IMR-90 (cell line): Measurements from ENCODE around the gene PI4K2B. TPM values are rescaled to one million over a fixed set of nuclear protein-coding genes. Genes with fewer than 3 reads are reported as not detected.

Experiments
- ATAC-seq: fragments of 200-7000 bp; cut with Tn5 transposase; 2 replicates; pipeline ENCODE4 v1.9.1; 2020; ENCODE audit warnings: low read depth, mild to moderate bottlenecking, moderate library complexity
- BruUV-seq: library from RNA; stranded (reverse); fragments of 400-500 nt; replicated peaks from 2 replicates; lab custom pipeline; 2021; lab: Mats Ljungman, UMichigan
- CTCF ChIA-PET: fragments of 300-600 bp; formaldehyde crosslinking; extraction: SDS; loops from one replicate; lab custom pipeline; 2021; ENCODE audit warnings: antibody characterized with exemption; lab: Yijun Ruan, JAX
- POLR2A ChIA-PET: fragments of 300-600 bp; sonication (Branson Sonifier 250); formaldehyde crosslinking; loops from one replicate; lab custom pipeline; 2022; ENCODE audit warnings: antibody characterized with exemption; ENCODE audit not compliant: unreplicated experiment; lab: Charles Lee
- DNase-seq: peaks from one replicate; pipeline ENCODE4 v3.0.0; 2013
- H2AFZ ChIP-seq: replicated peaks from 2 replicates; pipeline ENCODE3; 2013; ENCODE audit warnings: low read length, mild to moderate bottlenecking; ENCODE audit not compliant: poor library complexity
- H2AK5ac ChIP-seq: 2 replicates; pipeline ENCODE4 v1.6.1; 2013; ENCODE audit warnings: low read depth, low read length, inconsistent platforms
- H2AK9ac ChIP-seq: replicated peaks from 2 replicates; pipeline ENCODE3; 2013; ENCODE audit warnings: mild to moderate bottlenecking, low read depth, low read length, moderate library complexity; ENCODE audit not compliant: poor library complexity
- H2BK120ac ChIP-seq: 2 replicates; pipeline ENCODE4 v1.6.1; 2013; ENCODE audit warnings: low read depth, low read length, inconsistent platforms
- H2BK15ac ChIP-seq: 3 replicates; pipeline ENCODE4 v1.6.1; 2013; ENCODE audit warnings: low read depth, low read length, inconsistent platforms
- H2BK20ac ChIP-seq: 2 replicates; pipeline ENCODE4 v1.6.1; 2013; ENCODE audit warnings: low read depth, mild to moderate bottlenecking, inconsistent platforms, low read length, moderate library complexity
- H2BK5ac ChIP-seq: 2 replicates; pipeline ENCODE4 v1.6.1; 2013; ENCODE audit warnings: mild to moderate bottlenecking, low read depth, low read length, inconsistent platforms; ENCODE audit not compliant: poor library complexity, severe bottlenecking
- H3K14ac ChIP-seq: replicated peaks from 2 replicates; pipeline ENCODE4 v1.6.1; 2013; ENCODE audit warnings: low read depth, low read length, inconsistent platforms
- H3K18ac ChIP-seq: 2 replicates; pipeline ENCODE4 v1.6.1; 2013; ENCODE audit warnings: low read depth, low read length, control low read depth
- H3K23ac ChIP-seq: 2 replicates; pipeline ENCODE4 v1.6.1; 2013; ENCODE audit warnings: low read depth, low read length, inconsistent platforms
- H3K27ac ChIP-seq: 2 replicates; pipeline ENCODE4 v1.5.1; 2013; ENCODE audit warnings: mild to moderate bottlenecking, control low read depth, low read length; ENCODE audit not compliant: insufficient read depth
- H3K27me3 ChIP-seq: 2 replicates; pipeline ENCODE4 v1.6.1; 2013; ENCODE audit warnings: low read length; ENCODE audit not compliant: control insufficient read depth, insufficient read depth
- H3K36me3 ChIP-seq: 2 replicates; pipeline ENCODE4 v1.6.1; 2013; ENCODE audit warnings: low read length, mixed read lengths; ENCODE audit not compliant: control insufficient read depth, insufficient read depth
- H3K4ac ChIP-seq: 2 replicates; pipeline ENCODE4 v1.6.1; 2013; ENCODE audit warnings: low read depth, low read length, inconsistent platforms
- H3K4me1 ChIP-seq: 2 replicates; pipeline ENCODE4 v1.6.1; 2013; ENCODE audit warnings: low read length, mixed read lengths; ENCODE audit not compliant: control insufficient read depth, insufficient read depth
- H3K4me2 ChIP-seq: 2 replicates; pipeline ENCODE4 v1.6.1; 2013; ENCODE audit warnings: low read depth, mild to moderate bottlenecking, control low read depth, low read length, moderate library complexity
- H3K4me3 ChIP-seq: 2 replicates; pipeline ENCODE4 v1.5.1; 2013; ENCODE audit warnings: low read depth, mild to moderate bottlenecking, control low read depth, low read length, moderate library complexity; ENCODE audit not compliant: insufficient read depth
- H3K56ac ChIP-seq: 2 replicates; pipeline ENCODE4 v1.6.1; 2013; ENCODE audit warnings: low read length, inconsistent platforms; ENCODE audit not compliant: insufficient read depth; ENCODE audit errors: extremely low read depth
- H3K79me1 ChIP-seq, 2 experiments: 2 replicates each; pipeline ENCODE4 v1.6.1; 2013; ENCODE audit warnings: low read length in 2 of 2, inconsistent platforms in 1 of 2, low read depth in 1 of 2
- H3K9ac ChIP-seq: 2 replicates; pipeline ENCODE4 v1.6.1; 2013; ENCODE audit warnings: low read depth, low read length, control low read depth
- H3K9me1 ChIP-seq: 2 replicates; pipeline ENCODE4 v1.6.1; 2013; ENCODE audit warnings: low read length, inconsistent platforms; ENCODE audit not compliant: insufficient read depth
- H3K9me3 ChIP-seq: 2 replicates; pipeline ENCODE4 v1.6.1; 2013; ENCODE audit warnings: low read length; ENCODE audit not compliant: control insufficient read depth, insufficient read depth
- H4K20me1 ChIP-seq: 2 replicates; pipeline ENCODE4 v1.6.1; 2013; ENCODE audit warnings: low read length, inconsistent platforms; ENCODE audit not compliant: insufficient read depth
- H4K5ac ChIP-seq: 2 replicates; pipeline ENCODE4 v1.6.1; 2013; ENCODE audit warnings: mild to moderate bottlenecking, low read depth, low read length, control low read depth
- H4K8ac ChIP-seq, 2 experiments: 2 replicates each; pipeline ENCODE4 v1.6.1; 2013; ENCODE audit warnings: low read depth in 2 of 2, low read length in 2 of 2, control low read depth in 1 of 2, inconsistent platforms in 1 of 2
- H4K91ac ChIP-seq: 2 replicates; pipeline ENCODE4 v1.6.1; 2013; ENCODE audit warnings: low read depth, low read length, inconsistent platforms; ENCODE audit not compliant: insufficient read depth
- BHLHE40 ChIP-seq: fragments of 150-350 bp; IDR thresholded peaks from 2 replicates; pipeline ENCODE4 v1.6.1; 2016; ENCODE audit warnings: mild to moderate bottlenecking, low read depth, low read length
- MXI1 ChIP-seq: IDR thresholded peaks from 2 replicates; pipeline ENCODE4 v1.6.1; 2012; ENCODE audit warnings: low read depth, mild to moderate bottlenecking, low read length, moderate library complexity, borderline replicate concordance
- POLR2A ChIP-seq: IDR thresholded peaks from 2 replicates; pipeline ENCODE4 v1.6.1; 2012; ENCODE audit warnings: mild to moderate bottlenecking, low read depth, low read length
- RAD21 ChIP-seq: IDR thresholded peaks from 2 replicates; pipeline ENCODE4 v1.6.1; 2012; ENCODE audit warnings: low read length, improper control_type of control experiment
- WGBS, 2 experiments: methylation state at CpG; one replicate each; pipeline versions ENCODE4 v1.1.5 to v1.1.7; 2013; ENCODE audit warnings: missing lambda C conversion rate in 2 of 2; ENCODE audit not compliant: insufficient read length in 1 of 2; ENCODE audit errors: extremely low coverage in 2 of 2; 5-methylcytosine and 5-hydroxymethylcytosine counted together
- dilution Hi-C: fragments of 300-500 bp; cut with HindIII; formaldehyde crosslinking; loops from one replicate; pipeline ENCODE4 v1.14.3; 2018; ENCODE audit warnings: low sequenced_read_pairs; ENCODE audit not compliant: unreplicated experiment
- in situ Hi-C: fragments of 300-500 bp; cut with MboI; formaldehyde crosslinking; loops from 3 replicates; pipeline ENCODE4 v1.14.3; 2019; ENCODE audit warnings: low sequenced_read_pairs, inconsistent platforms, mixed read lengths
- intact Hi-C: fragments of 100-400 bp; cut with micrococcal nuclease; formaldehyde crosslinking; loops from 2 replicates; pipeline ENCODE4 v1.10.0; 2022
- polyA plus RNA-seq, 3 experiments: library from polyadenylated mRNA; depleted of rRNA; stranded (reverse); fragments of >200 nt; gene quantifications; 2 replicates each; pipeline ENCODE4 v1.2.3, GENCODE V29; 2012; ENCODE audit warnings: low replicate concordance in 1 of 3
- total RNA-seq: library from RNA; depleted of rRNA; stranded (reverse); fragments of >200 nt; gene quantifications from 2 replicates; pipeline ENCODE4 v1.2.3, GENCODE V29; 2012

PI4K2B gene
- total and polyA plus RNA-seq, 2 of the 4 experiments (the other 2 are of a cell fraction) = 6.5 to 7.6 TPM

DNA sequence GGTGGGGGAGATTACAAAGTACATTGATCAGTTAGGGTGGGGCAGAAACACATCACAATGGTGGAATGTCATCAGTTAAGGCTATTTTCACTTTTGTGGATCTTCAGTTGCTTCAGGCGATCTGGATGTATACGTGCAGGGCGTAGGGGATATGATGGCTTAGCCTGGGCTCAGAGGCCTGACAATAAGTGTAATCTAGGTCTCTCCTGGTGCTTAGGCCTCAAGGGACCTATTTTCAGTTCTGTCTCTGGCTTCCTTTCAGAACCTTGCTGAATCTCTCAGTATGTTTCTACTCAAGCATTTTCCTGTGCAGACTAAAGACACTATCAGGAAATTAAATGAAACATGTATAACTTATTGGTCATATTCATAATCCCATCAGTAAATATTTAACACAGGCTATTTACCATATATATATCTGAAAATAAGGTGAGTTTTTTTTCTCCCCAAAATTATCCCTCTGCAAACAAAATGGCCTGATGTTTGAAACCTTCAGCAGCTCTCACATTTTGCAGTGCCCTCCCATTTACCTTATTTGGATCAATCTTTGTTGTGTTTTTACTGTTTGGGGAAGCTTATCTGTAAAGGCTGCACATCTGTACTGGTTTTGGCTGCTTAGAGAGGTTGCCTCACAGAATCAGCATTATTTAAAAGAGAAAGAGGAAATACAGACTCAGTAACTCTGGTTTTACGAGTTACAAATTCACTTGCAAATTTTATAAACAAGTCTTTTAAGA is 76.4 kb downstream of the PI4K2B start:
- Histone ChIP-seq H2BK20ac (no peak overlapping the region), H3K14ac (no peak overlapping the region), H3K9ac (no peak overlapping the region), H2AK9ac (no peak overlapping the region), H2AK5ac (no peak overlapping the region), H2BK15ac (no peak overlapping the region), H3K4me1 (peaks cover 9% of the 10 kb centered on the region), H3K36me3 (no peaks in the 10 kb centered on the region), H2AFZ (no peak overlapping the region), H3K4me2 (no peak overlapping the region), H3K56ac (no peak overlapping the region), H3K23ac (no peak overlapping the region), H4K91ac (no peak overlapping the region), H3K4me3 (no peak overlapping the region), H2BK120ac (no peak overlapping the region), H3K9me3 (no peaks in the 10 kb centered on the region), H3K27ac (no peak overlapping the region), H3K4ac (no peak overlapping the region), H4K20me1 (no peaks in the 10 kb centered on the region), H2BK5ac (no peak overlapping the region), H3K27me3 (no peaks in the 10 kb centered on the region), H4K8ac (peak overlapping the region in 1 of 2 experiments; percentile 10; a peak in 1 of 4 replicates), H4K5ac (no peak overlapping the region), H3K79me1 (peaks cover 3 to 17% of the 10 kb centered on the region in 2 experiments), H3K9me1 (no peaks in the 10 kb centered on the region; the same call in 1 of the 2 replicates), H3K18ac (no peak overlapping the region)
- CTCF ChIA-PET = interaction anchor here (0.6 to 0.8 kb wide), 2 partner anchors 23 to 57 kb away, joined by 3 to 4 read pairs; no protein-coding TSS in a partner anchor
- ATAC-seq (no peak), DNase-seq (no peak)
- POLR2A ChIA-PET = no interaction called here
- BruUV-seq = no TSS peak
- no CpG with 5 or more reads among the region's 4 CpGs for WGBS, 2 experiments
- TF ChIP-seq BHLHE40 = no peak
- TF ChIP-seq RAD21 = no peak
- no peak for TF ChIP-seq MXI1
- TF ChIP-seq POLR2A = no peak
- dilution Hi-C loops = no loop called here
- intact Hi-C loops = no loop called here
- in situ Hi-C loops = no loop called here
